AG08395 (cell line): ENCODE results near the gene ZSCAN26.

ENCODE experiments used
- DNase-seq: peaks from one replicate; pipeline ENCODE4 v3.0.0; 2012; ENCODE audit warnings: mixed read lengths, low spot score

Gene ZSCAN26

DNA sequence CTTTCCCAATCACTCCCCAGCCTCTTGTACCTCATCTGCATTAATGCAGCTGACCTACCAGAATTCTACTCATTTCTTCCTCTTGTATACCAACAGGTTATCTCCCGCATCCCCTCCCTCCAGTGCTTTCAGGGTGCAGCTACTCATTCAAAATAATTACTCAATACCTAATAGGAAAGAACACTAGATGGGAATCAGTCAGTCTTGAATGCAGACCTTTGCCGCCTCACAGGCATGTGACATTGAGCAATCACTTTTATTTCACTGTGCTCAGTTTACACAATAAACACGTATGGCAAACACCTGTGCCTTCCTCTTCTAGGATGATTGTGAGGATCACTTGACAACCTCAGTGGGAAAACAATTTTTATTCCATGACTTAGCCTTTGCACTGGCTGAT lies 55.7 kb downstream of the ZSCAN26 start:
- no peak for DNase-seq

DNA sequence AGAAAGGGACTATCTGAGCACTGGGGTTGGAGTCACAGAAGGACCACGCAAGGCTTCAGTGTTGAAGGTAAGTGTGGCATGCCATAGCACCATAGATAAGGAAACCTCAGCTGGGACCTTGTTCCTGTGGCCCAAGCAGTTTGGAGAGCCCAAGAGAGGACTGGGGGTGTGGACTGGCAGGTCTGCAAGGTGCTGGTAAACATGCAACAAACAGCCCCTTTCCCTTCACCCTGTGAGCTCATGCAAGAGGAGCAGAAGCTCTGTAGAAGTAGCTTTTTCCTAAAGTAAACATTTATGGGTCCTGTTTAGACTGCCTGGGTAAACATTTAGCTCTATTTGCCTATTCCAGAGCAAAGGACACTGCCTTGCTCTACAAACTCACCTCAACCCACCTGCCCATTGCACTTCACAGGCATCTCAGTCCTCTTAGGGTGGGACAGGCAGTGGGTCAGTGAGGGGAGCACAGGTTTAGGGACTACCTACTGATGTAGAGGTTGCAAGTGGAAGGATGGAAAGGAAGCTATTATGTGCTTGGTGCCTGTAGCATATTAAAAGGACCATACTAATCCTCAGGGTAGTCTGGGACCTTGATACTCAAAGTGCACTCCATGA lies 57.0 kb downstream of the ZSCAN26 start:
- no peak for DNase-seq

DNA sequence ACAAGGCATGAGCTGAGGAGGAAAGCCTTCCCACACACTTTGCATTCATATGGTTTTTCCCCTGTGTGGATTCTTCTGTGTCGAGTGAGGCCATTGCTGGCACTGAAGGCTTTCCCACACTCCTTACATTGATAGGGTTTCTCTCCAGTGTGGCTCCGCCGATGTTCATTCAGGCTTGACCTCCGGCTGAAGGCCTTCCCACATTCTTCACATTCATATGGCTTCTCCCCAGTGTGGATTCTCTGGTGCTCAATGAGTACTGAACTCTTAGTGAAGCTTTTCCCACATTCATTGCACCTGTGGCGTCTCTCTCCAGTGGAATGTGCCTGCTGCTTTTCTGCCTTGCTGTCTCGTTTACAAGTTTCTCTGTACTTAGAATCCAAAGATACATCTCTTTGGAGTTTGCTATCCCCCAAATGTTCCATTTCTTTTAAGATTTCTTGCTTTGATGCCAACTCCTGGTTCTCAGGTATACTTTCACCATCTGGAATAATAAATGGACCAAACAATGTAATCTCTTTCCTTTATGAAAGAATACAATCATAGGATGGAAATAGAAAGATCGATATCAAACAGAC lies 59.5 kb downstream of the ZSCAN26 start:
- DNase-seq, result no peak
